DOHH2 (cell line): ENCODE results near the gene TRIOBP.

Source experiments
- H3F3A ChIP-seq: fragments of 200-600 bp; sonication (generic), shearing (Covaris generic); 2 replicates; pipeline ENCODE4 v1.6.0; 2016; ENCODE audit warnings: antibody characterized with exemption, mild to moderate bottlenecking; ENCODE audit not compliant: control insufficient read depth, insufficient read depth
- H3K27ac ChIP-seq: fragments of 200-600 bp; sonication (generic); 2 replicates; pipeline ENCODE4 v1.5.1; 2014; ENCODE audit warnings: low read depth, mild to moderate bottlenecking, low read length, moderate library complexity
- H3K27me3 ChIP-seq: fragments of 200-600 bp; sonication (generic); 2 replicates; pipeline ENCODE4 v1.6.1; 2014; ENCODE audit warnings: mild to moderate bottlenecking, low read length, mixed read lengths; ENCODE audit not compliant: control insufficient read depth
- H3K36me3 ChIP-seq: fragments of 200-600 bp; sonication (generic); 2 replicates; pipeline ENCODE4 v1.6.1; 2014; ENCODE audit warnings: mild to moderate bottlenecking, low read length, moderate library complexity, mixed read lengths; ENCODE audit not compliant: control insufficient read depth
- H3K4me1 ChIP-seq: fragments of 200-600 bp; sonication (generic); 2 replicates; pipeline ENCODE4 v1.6.1; 2014; ENCODE audit warnings: mild to moderate bottlenecking, low read length, mixed read lengths; ENCODE audit not compliant: control insufficient read depth
- H3K4me2 ChIP-seq: fragments of 200-600 bp; sonication (generic); 2 replicates; pipeline ENCODE4 v1.6.0; 2014; ENCODE audit warnings: mild to moderate bottlenecking, low read length, moderate library complexity
- H3K4me3 ChIP-seq: fragments of 200-600 bp; sonication (generic); 2 replicates; pipeline ENCODE4 v1.5.1; 2014; ENCODE audit warnings: mild to moderate bottlenecking, low read length, mixed read lengths
- H3K79me2 ChIP-seq: fragments of 200-600 bp; sonication (generic); 2 replicates; pipeline ENCODE4 v1.6.1; 2014; ENCODE audit warnings: mild to moderate bottlenecking, low read length, mixed read lengths; ENCODE audit not compliant: control insufficient read depth
- H3K9me2 ChIP-seq: fragments of 200-600 bp; sonication (generic); replicated peaks from 2 replicates; pipeline ENCODE4 v1.6.1; 2014; ENCODE audit warnings: mild to moderate bottlenecking, low read length, mixed read lengths; ENCODE audit not compliant: control insufficient read depth
- H3K9me3 ChIP-seq: fragments of 200-600 bp; sonication (generic); 2 replicates; pipeline ENCODE4 v1.6.1; 2014; ENCODE audit warnings: antibody characterized with exemption, low read length, mixed read lengths; ENCODE audit not compliant: control insufficient read depth, insufficient read depth
- H4K20me1 ChIP-seq: fragments of 200-600 bp; sonication (generic); 2 replicates; pipeline ENCODE4 v1.6.0; 2014; ENCODE audit warnings: low read depth, mild to moderate bottlenecking, antibody characterized with exemption, low read length, moderate library complexity; ENCODE audit not compliant: control insufficient read depth, insufficient read depth
- CTCF ChIP-seq: fragments of 200-600 bp; sonication (generic); IDR thresholded peaks from one replicate; pipeline ENCODE4 v1.5.1; 2014; ENCODE audit warnings: antibody characterized with exemption, mild to moderate bottlenecking, low read depth, low read length; ENCODE audit not compliant: poor library complexity, severe bottlenecking
- EZH2phosphoT487 ChIP-seq: fragments of 200-600 bp; sonication (generic); IDR thresholded peaks from 2 replicates; pipeline ENCODE4 v1.6.1; 2017; ENCODE audit warnings: borderline replicate concordance, mild to moderate bottlenecking, antibody characterized with exemption, low read length, moderate library complexity, mixed read lengths

Gene TRIOBP

GRCh38 chr22:37781434-37782059 lies 84.7 kb downstream of the TRIOBP start:
- Histone ChIP-seq H3K27me3 (no peaks in the 10 kb centered on the region), H3K9me2 (no peaks in the 10 kb centered on the region), H3K79me2 (no peaks in the 10 kb centered on the region), H3K9me3 (no peaks in the 10 kb centered on the region), H3K4me1 (peaks cover 20% of the 10 kb centered on the region), H4K20me1 (no peaks in the 10 kb centered on the region), H3K27ac (no peak overlapping the region), H3F3A (no peaks in the 10 kb centered on the region), H3K4me2 (no peak overlapping the region), H3K4me3 (no peak overlapping the region), H3K36me3 (no peaks in the 10 kb centered on the region)
- TF ChIP-seq CTCF: no peak
- no peak for TF ChIP-seq EZH2phosphoT487

- Histone ChIP-seq H3K79me2 (no peaks in the 10 kb centered on the region), H3K36me3 (no peaks in the 10 kb centered on the region), H3K9me3 (no peaks in the 10 kb centered on the region), H3K27me3 (no peaks in the 10 kb centered on the region), H3K4me2 (no peak overlapping the region), H4K20me1 (no peaks in the 10 kb centered on the region), H3K9me2 (no peaks in the 10 kb centered on the region), H3K4me1 (peaks cover 15% of the 10 kb centered on the region), H3K27ac (no peak overlapping the region), H3F3A (no peaks in the 10 kb centered on the region), H3K4me3 (no peak overlapping the region)
- TF ChIP-seq EZH2phosphoT487 (no peak), CTCF (no peak)
These were observed 85.7 kb downstream of the TRIOBP start for GRCh38 chr22:37782340-37783168.

GRCh38 chr22:37784829-37785495 lies 88.1 kb downstream of the TRIOBP start:
- H3F3A ChIP-seq: no peaks in the 10 kb centered on the region
- H3K4me2 ChIP-seq: no peak overlapping the region
- H3K36me3 ChIP-seq: no peaks in the 10 kb centered on the region
- no peaks in the 10 kb centered on the region for H3K27me3 ChIP-seq
- H3K9me2 ChIP-seq: no peaks in the 10 kb centered on the region
- H3K4me3 ChIP-seq: no peak overlapping the region
- no peaks in the 10 kb centered on the region for H3K9me3 ChIP-seq
- no peak for TF ChIP-seq CTCF
- TF ChIP-seq EZH2phosphoT487: no peak
- peaks cover 15% of the 10 kb centered on the region for H3K4me1 ChIP-seq
- no peaks in the 10 kb centered on the region for H3K79me2 ChIP-seq
- no peak overlapping the region for H3K27ac ChIP-seq
- no peaks in the 10 kb centered on the region for H4K20me1 ChIP-seq
